ENCODE data around the gene UBQLN1. TPM values are rescaled to one million over a fixed set of nuclear protein-coding genes. Genes with fewer than 3 reads are reported as not detected.
"Not testable (repeated sequence)": the region's sequence is repeated elsewhere in the genome, so short reads cannot be mapped to it uniquely, and the experiment has no call there.

The UBQLN1 gene
- 100 to 1,000 TPM; 104 to 139 (median 114) TPM for total RNA-seq
- polyA plus RNA-seq, result 10 to 100 TPM; 71.8 to 82.3 TPM
- 187 reads per million, percentile 92 among the genes with 10 or more reads in this experiment for total RNA-seq

DNA sequence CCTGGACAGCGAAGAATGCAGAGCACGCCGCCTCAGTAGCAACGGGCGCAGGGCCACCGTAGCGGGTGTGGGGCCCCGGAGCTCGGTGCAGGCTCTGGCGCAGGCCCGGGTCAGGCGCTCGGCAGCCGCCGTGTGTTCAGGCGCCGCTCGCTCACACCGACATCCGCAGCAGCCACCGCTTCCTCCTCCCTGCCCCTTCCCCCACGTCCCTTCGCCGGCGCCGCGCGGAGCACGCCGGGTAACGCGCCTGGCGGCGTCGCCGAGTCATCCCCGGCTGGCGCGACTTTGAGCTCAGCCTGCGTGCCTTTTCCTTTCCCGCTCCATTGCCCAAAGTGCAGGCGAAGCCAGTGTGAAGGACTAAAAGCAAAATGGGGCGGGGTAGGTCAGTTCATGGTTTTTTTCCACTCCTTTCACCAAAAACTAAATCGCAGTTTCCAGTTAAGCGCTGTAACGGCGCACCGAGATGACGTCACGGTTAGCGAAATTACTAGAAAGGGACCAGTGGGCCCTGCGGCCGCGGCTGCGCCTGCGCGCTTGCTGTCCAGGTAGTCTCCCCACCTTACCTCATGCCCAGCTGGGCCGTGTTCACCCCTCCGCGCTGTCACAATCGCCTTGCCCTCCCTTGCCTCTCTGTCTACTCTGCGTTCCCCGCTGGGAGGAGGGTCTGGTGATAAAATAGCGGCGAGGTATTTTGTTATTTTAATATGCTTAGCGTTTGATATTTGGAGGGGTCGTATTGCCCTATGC is at the start of gene UBQLN1:
Gene UBQLN1, minus strand, starts transcription at position 191 of the 747 bp plus-strand sequence. CDS start 279 bp downstream, outside the sequence.
- H3K27me3 Mint-ChIP-seq, result peaks cover 0 to 6% (median 0%) of the 10 kb centered on the region in 5 donors
- peaks cover 30 to 55% (median 49%) of the 10 kb centered on the region in 7 donors for H3K4me1 Mint-ChIP-seq
- peak; percentile 91 to 97 (median 95) for DNase-seq
- peaks cover 0 to 8% (median 0%) of the 10 kb centered on the region in 11 donors for H3K9me3 Mint-ChIP-seq
- Histone ChIP-seq H3K9me3 (ENCODE audit: control insufficient read depth in 2 of 3, low read length in 3 of 3) (no peaks in the 10 kb centered on the region), H3K4me3 (ENCODE audit: low read length) (peak within 1 kb of the TSS; percentile 79), H3K27me3 (ENCODE audit: control insufficient read depth in 2 of 2, insufficient read depth in 2 of 2, low read length in 2 of 2) (no peaks in the 10 kb centered on the region), H3K36me3 (ENCODE audit: control insufficient read depth in 2 of 3, insufficient read depth in 3 of 3, low read length in 3 of 3) (peaks cover 0 to 8% (median 0%) of the 10 kb centered on the region in 3 experiments), H3K4me1 (ENCODE audit: control insufficient read depth in 2 of 2, insufficient read depth in 2 of 2, low read length in 2 of 2) (peaks cover 27% of the 10 kb centered on the region in 2 donors), H3K27ac (ENCODE audit: low read depth, low read length) (peak within 1 kb of the TSS; percentile 93)
- ATAC-seq, result peak; percentile 91
- intact Hi-C loops (cut with micrococcal nuclease), result loop anchor here (1.0 to 5.0 kb wide), 10 partner anchors 15 to 564 kb away; partner anchors contain the start of genes GKAP1 (in 2 of the 2), HNRNPK (in 2 of the 2), IDNK (in 2 of the 2) and KIF27 (in 2 of the 2)
- peaks cover 0 to 16% (median 15%) of the 10 kb centered on the region in 5 donors for H3K36me3 Mint-ChIP-seq
- H3K4me3 Mint-ChIP-seq, result peak within 1 kb of the TSS; percentile 81 to 99 (median 87)
- peak within 1 kb of the TSS; percentile 95 to 100 (median 100) for H3K27ac Mint-ChIP-seq
- POLR2A ChIA-PET, result interaction anchor here (0.7 to 3.4 kb wide), 20 partner anchors 9 to 272 kb away, joined by 3 to 44 read pairs (median 4); partner anchors contain the start of genes HNRNPK, IDNK, KIF27 and RMI1
- CTCF ChIA-PET, result interaction anchor here (0.7 to 2.2 kb wide), 5 partner anchors 49 to 87 kb away, joined by 3 to 7 read pairs (median 4); partner anchors contain the start of gene IDNK

DNA sequence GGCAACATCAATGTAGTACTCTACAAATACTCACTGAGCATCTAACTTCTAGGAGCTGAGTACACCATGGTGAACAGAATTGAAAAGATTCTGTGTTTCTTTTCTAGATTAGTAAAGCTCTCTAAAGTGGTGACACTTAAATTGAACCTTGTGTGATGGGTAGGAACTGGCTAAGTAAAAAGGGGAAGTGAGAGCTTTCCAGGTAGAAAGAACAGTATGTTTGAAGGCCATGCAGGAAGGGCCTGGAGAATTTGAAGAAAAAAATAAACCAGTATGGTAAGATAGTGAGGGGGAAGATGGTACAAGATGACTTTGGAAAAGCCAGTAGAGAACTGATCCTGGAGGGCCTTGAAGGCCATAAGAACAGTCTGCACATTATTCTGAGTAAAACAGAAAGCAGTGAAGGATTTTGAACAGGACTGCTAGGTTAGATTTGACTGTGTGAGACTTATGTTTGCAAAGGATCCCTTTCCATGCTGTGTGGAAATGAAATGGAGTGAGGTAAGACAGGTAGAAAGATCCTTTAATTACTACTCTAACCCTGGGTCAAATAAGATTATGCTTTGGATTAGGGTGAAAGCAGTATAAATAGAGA is 46.7 kb upstream of the UBQLN1 start:
- intact Hi-C loops (cut with micrococcal nuclease), result no loop called here
- H3K36me3 Mint-ChIP-seq, result peaks cover 0 to 42% (median 36%) of the 10 kb centered on the region in 5 donors
- ATAC-seq (no peak), DNase-seq (no peak)
- Histone ChIP-seq H3K27ac (ENCODE audit: low read depth, low read length) (no peak overlapping the region), H3K27me3 (ENCODE audit: control insufficient read depth in 2 of 2, insufficient read depth in 2 of 2, low read length in 2 of 2) (no peaks in the 10 kb centered on the region), H3K9me3 (ENCODE audit: control insufficient read depth in 2 of 3, low read length in 3 of 3) (no peaks in the 10 kb centered on the region), H3K4me3 (ENCODE audit: low read length) (no peak overlapping the region), H3K4me1 (ENCODE audit: control insufficient read depth in 2 of 2, insufficient read depth in 2 of 2, low read length in 2 of 2) (no peaks in the 10 kb centered on the region), H3K36me3 (ENCODE audit: control insufficient read depth in 2 of 3, insufficient read depth in 3 of 3, low read length in 3 of 3) (peaks cover 0 to 4% (median 0%) of the 10 kb centered on the region in 3 experiments)
- ChIA-PET POLR2A (interaction anchor here (1.0 kb wide), 1 partner anchor 91 kb away, joined by 3 read pairs; no protein-coding TSS in a partner anchor), CTCF (no interaction called here)
- H3K27me3 Mint-ChIP-seq, result no peaks in the 10 kb centered on the region
- peaks cover 0 to 2% (median 0%) of the 10 kb centered on the region in 11 donors for H3K9me3 Mint-ChIP-seq
- H3K4me1 Mint-ChIP-seq, result peaks cover 0 to 2% (median 0%) of the 10 kb centered on the region in 7 donors
- no peak overlapping the region for H3K27ac Mint-ChIP-seq
- H3K4me3 Mint-ChIP-seq, result no peak overlapping the region

DNA sequence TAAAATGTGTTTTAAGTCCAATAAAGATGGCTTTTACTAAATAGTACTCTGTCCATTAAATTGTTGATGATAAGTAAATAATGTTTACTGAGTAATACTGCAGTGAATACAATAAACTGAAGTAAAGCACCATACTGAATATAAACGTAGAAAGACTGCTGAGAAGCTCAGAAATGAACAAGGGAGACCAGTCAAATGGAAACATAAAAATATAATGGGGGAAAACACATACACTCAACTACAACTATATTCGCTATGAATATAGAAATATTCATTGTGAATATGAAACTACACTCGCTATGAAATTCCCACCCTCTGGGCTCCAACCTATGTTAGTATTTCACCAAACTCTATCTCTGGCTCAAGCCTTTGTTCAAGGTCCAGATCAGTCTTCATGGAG is 41.9 kb upstream of the UBQLN1 start:
- Histone ChIP-seq H3K36me3 (ENCODE audit: control insufficient read depth in 2 of 3, insufficient read depth in 3 of 3, low read length in 3 of 3) (peaks cover 0 to 4% (median 0%) of the 10 kb centered on the region in 3 experiments), H3K4me1 (ENCODE audit: control insufficient read depth in 2 of 2, insufficient read depth in 2 of 2, low read length in 2 of 2) (no peaks in the 10 kb centered on the region), H3K27me3 (ENCODE audit: control insufficient read depth in 2 of 2, insufficient read depth in 2 of 2, low read length in 2 of 2) (no peaks in the 10 kb centered on the region), H3K9me3 (ENCODE audit: control insufficient read depth in 2 of 3, low read length in 3 of 3) (no peaks in the 10 kb centered on the region), H3K27ac (ENCODE audit: low read depth, low read length) (no peak overlapping the region), H3K4me3 (ENCODE audit: low read length) (no peak overlapping the region)
- H3K4me1 Mint-ChIP-seq, result peaks cover 0 to 2% (median 0%) of the 10 kb centered on the region in 7 donors
- peaks cover 0 to 39% (median 27%) of the 10 kb centered on the region in 5 donors for H3K36me3 Mint-ChIP-seq
- no peak for ATAC-seq
- no peaks in the 10 kb centered on the region for H3K27me3 Mint-ChIP-seq
- H3K9me3 Mint-ChIP-seq, result peaks cover 0 to 2% (median 0%) of the 10 kb centered on the region in 11 donors
- DNase-seq, result no peak
- CTCF ChIA-PET, result no interaction called here
- H3K27ac Mint-ChIP-seq, result no peak overlapping the region
- POLR2A ChIA-PET, result no interaction called here
- H3K4me3 Mint-ChIP-seq, result no peak overlapping the region
- intact Hi-C loops (cut with micrococcal nuclease), result no loop called here

DNA sequence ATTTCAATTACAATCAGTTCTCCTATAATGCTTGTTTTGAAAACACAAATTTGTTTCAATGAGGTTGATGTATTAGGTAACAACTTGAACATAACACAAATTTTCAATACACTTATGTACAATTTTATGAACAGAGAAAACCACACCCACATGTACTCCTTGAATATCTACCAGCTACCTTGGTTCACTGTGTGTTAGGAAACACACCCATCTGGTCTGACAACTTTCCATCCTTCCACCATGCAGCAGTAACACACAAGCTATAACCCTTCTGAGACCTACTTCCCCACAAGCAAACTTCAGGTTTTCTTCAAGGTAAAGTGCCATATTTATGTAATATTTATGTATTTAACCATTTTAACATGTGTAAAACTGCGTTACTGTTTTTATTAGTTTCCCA is 36.4 kb upstream of the UBQLN1 start:
- no peak overlapping the region for H3K27ac ChIP-seq (ENCODE audit: low read depth, low read length)
- Mint-ChIP-seq H3K4me3 (no peak overlapping the region), H3K36me3 (peaks cover 0 to 46% (median 22%) of the 10 kb centered on the region in 5 donors), H3K27me3 (no peaks in the 10 kb centered on the region), H3K27ac (no peak overlapping the region), H3K4me1 (no peaks in the 10 kb centered on the region), H3K9me3 (no peaks in the 10 kb centered on the region)
- intact Hi-C loops (cut with micrococcal nuclease), result no loop called here
- DNase-seq (no peak), ATAC-seq (no peak)
- no peaks in the 10 kb centered on the region for H3K27me3 ChIP-seq (ENCODE audit: control insufficient read depth in 2 of 2, insufficient read depth in 2 of 2, low read length in 2 of 2)
- H3K9me3 ChIP-seq (ENCODE audit: control insufficient read depth in 2 of 3, low read length in 3 of 3), result no peaks in the 10 kb centered on the region
- POLR2A ChIA-PET, result no interaction called here
- CTCF ChIA-PET, result no interaction called here
- H3K36me3 ChIP-seq (ENCODE audit: control insufficient read depth in 2 of 3, insufficient read depth in 3 of 3, low read length in 3 of 3), result no peaks in the 10 kb centered on the region
- H3K4me3 ChIP-seq (ENCODE audit: low read length), result no peak overlapping the region
- no peaks in the 10 kb centered on the region for H3K4me1 ChIP-seq (ENCODE audit: control insufficient read depth in 2 of 2, insufficient read depth in 2 of 2, low read length in 2 of 2)

DNA sequence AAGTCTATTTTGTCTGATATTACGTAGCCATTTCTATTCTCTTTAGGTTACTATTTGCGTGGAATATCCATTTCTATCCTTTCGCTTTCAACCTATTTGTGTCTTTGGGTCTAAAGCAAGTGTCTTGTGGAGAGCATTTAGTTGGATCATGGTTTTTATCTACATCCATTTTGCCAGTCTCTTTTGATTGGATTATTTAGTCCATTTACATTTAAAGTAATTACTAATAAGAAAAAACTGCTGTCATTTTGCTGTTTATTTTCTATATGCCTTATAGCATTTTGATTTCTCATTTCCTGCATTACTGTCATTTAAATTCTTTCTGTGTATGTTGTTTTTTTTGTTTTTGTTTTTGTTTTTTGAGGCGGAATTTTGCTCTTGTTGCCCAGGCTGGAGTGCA is 26.0 kb upstream of the UBQLN1 start:
- intact Hi-C loops (cut with micrococcal nuclease), result no loop called here
- DNase-seq (no peak), ATAC-seq (no peak)
- Histone ChIP-seq H3K4me1 (ENCODE audit: control insufficient read depth in 2 of 2, insufficient read depth in 2 of 2, low read length in 2 of 2) (no peaks in the 10 kb centered on the region), H3K9me3 (ENCODE audit: control insufficient read depth in 2 of 3, low read length in 3 of 3) (no peaks in the 10 kb centered on the region), H3K36me3 (ENCODE audit: control insufficient read depth in 2 of 3, insufficient read depth in 3 of 3, low read length in 3 of 3) (no peaks in the 10 kb centered on the region), H3K4me3 (ENCODE audit: low read length) (no peak overlapping the region), H3K27me3 (ENCODE audit: control insufficient read depth in 2 of 2, insufficient read depth in 2 of 2, low read length in 2 of 2) (no peaks in the 10 kb centered on the region), H3K27ac (ENCODE audit: low read depth, low read length) (no peak overlapping the region)
- H3K27ac Mint-ChIP-seq, result no peak overlapping the region
- H3K4me3 Mint-ChIP-seq, result no peak overlapping the region
- peaks cover 0 to 6% (median 0%) of the 10 kb centered on the region in 5 donors for H3K27me3 Mint-ChIP-seq
- no peaks in the 10 kb centered on the region for H3K4me1 Mint-ChIP-seq
- peaks cover 0 to 51% (median 10%) of the 10 kb centered on the region in 11 donors for H3K9me3 Mint-ChIP-seq
- CTCF ChIA-PET, result no interaction called here
- POLR2A ChIA-PET, result no interaction called here
- peaks cover 0 to 19% (median 10%) of the 10 kb centered on the region in 5 donors for H3K36me3 Mint-ChIP-seq

DNA sequence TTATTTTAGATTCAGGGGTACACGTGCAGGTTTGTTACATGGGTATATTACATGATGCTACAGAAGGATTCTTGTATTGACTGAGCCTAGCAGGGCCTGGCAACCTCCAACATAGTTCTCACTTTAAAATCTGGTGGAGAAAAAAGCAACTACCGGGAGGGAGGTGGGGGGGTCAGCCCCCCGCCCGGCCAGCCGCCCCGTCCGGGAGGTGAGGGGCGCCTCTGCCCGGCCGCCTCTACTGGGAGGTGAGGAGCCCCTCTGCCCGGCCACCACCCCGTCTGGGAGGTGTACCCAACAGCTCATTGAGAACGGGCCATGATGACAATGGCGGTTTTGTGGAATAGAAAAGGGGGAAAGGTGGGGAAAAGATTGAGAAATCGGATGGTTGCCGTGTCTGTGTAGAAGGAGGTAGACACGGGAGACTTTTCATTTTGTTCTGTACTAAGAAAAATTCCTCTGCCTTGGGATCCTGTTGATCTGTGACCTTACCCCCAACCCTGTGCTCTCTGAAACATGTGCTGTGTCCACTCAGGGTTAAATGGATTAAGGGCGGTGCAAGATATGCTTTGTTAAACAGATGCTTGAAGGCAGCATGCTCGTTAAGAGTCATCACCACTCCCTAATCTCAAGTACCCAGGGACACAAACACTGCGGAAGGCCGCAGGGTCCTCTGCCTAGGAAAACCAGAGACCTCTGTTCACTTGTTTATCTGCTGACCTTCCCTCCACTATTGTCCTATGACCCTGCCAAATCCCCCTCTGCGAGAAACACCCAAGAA is 21.0 kb upstream of the UBQLN1 start:
- H3K27ac Mint-ChIP-seq; H3K9me3 Mint-ChIP-seq; H3K4me3 ChIP-seq (ENCODE audit: low read length); DNase-seq; H3K36me3 Mint-ChIP-seq; CTCF ChIA-PET; H3K4me1 ChIP-seq (ENCODE audit: control insufficient read depth in 2 of 2, insufficient read depth in 2 of 2, low read length in 2 of 2); H3K27me3 Mint-ChIP-seq; H3K4me1 Mint-ChIP-seq; H3K27me3 ChIP-seq (ENCODE audit: control insufficient read depth in 2 of 2, insufficient read depth in 2 of 2, low read length in 2 of 2); H3K4me3 Mint-ChIP-seq; POLR2A ChIA-PET; H3K9me3 ChIP-seq (ENCODE audit: control insufficient read depth in 2 of 3, low read length in 3 of 3); ATAC-seq; H3K27ac ChIP-seq (ENCODE audit: low read depth, low read length); intact Hi-C loops (cut with micrococcal nuclease); H3K36me3 ChIP-seq (ENCODE audit: control insufficient read depth in 2 of 3, insufficient read depth in 3 of 3, low read length in 3 of 3): not testable (repeated sequence)

Measured in naive thymus-derived CD4-positive, alpha-beta T cell (primary cell).